KMS-11 (cell line): ENCODE data around the gene SPTBN1.

Experiments used
- H2AFZ ChIP-seq: fragments of 200-600 bp; sonication (generic); 2 replicates; pipeline ENCODE4 v1.6.1; 2016; ENCODE audit warnings: antibody characterized with exemption, mixed run types, low read depth
- H3K27ac ChIP-seq: fragments of 200-600 bp; sonication (generic); 2 replicates; pipeline ENCODE4 v1.6.1; 2016; ENCODE audit warnings: mild to moderate bottlenecking, mixed run types
- H3K27me3 ChIP-seq: fragments of 200-600 bp; sonication (generic); 2 replicates; pipeline ENCODE4 v1.6.1; 2017; ENCODE audit warnings: mild to moderate bottlenecking, low read depth, mixed run types, moderate library complexity; ENCODE audit not compliant: insufficient read depth
- H3K36me3 ChIP-seq: fragments of 200-600 bp; sonication (generic); 2 replicates; pipeline ENCODE4 v1.6.1; 2017; ENCODE audit warnings: mild to moderate bottlenecking, mixed run types; ENCODE audit not compliant: insufficient read depth
- H3K4me1 ChIP-seq: fragments of 200-600 bp; sonication (generic); 2 replicates; pipeline ENCODE4 v1.6.1; 2016; ENCODE audit warnings: mild to moderate bottlenecking, low read depth, mixed run types; ENCODE audit not compliant: poor library complexity, severe bottlenecking
- H3K4me2 ChIP-seq: fragments of 200-600 bp; sonication (generic); 2 replicates; pipeline ENCODE4 v1.7.0; 2016; ENCODE audit warnings: mild to moderate bottlenecking, mixed run types
- H3K4me3 ChIP-seq: fragments of 200-600 bp; sonication (generic); IDR thresholded peaks from 2 replicates; pipeline ENCODE4 v1.6.1; 2017; ENCODE audit warnings: low read depth, low read length, mixed read lengths; ENCODE audit not compliant: insufficient read depth
- H3K79me2 ChIP-seq: fragments of 200-600 bp; sonication (generic); 2 replicates; pipeline ENCODE4 v1.6.1; 2016; ENCODE audit warnings: low read depth, mixed run types; ENCODE audit not compliant: insufficient read depth
- H3K9ac ChIP-seq: fragments of 200-600 bp; sonication (generic); 2 replicates; pipeline ENCODE4 v1.6.1; 2016; ENCODE audit warnings: mild to moderate bottlenecking, mixed run types
- H4K20me1 ChIP-seq: fragments of 200-600 bp; sonication (generic); 2 replicates; pipeline ENCODE4 v1.6.1; 2016; ENCODE audit warnings: mild to moderate bottlenecking, mixed run types; ENCODE audit not compliant: insufficient read depth
- CTCF ChIP-seq: fragments of 200-600 bp; sonication (generic); conservative IDR thresholded peaks from 2 replicates; pipeline ENCODE4 v1.6.1; 2017; ENCODE audit warnings: low read depth, mild to moderate bottlenecking, antibody characterized with exemption, low read length, moderate library complexity, mixed read lengths

Gene SPTBN1

GRCh38 chr2:54602736-54603322 is 146.7 kb downstream of the SPTBN1 start:
- no peak overlapping the region for H3K27ac ChIP-seq
- no peak overlapping the region for H3K4me3 ChIP-seq
- TF ChIP-seq CTCF: no peak
- peaks cover 100% of the 10 kb centered on the region for H3K79me2 ChIP-seq
- no peak overlapping the region for H3K4me2 ChIP-seq
- no peak overlapping the region for H2AFZ ChIP-seq
- no peak overlapping the region for H3K9ac ChIP-seq
- H3K4me1 ChIP-seq: peaks cover 60% of the 10 kb centered on the region
- H4K20me1 ChIP-seq: peaks cover 26% of the 10 kb centered on the region
- H3K27me3 ChIP-seq: no peaks in the 10 kb centered on the region
- no peaks in the 10 kb centered on the region; the same call in 1 of the 2 replicates for H3K36me3 ChIP-seq

DNA sequence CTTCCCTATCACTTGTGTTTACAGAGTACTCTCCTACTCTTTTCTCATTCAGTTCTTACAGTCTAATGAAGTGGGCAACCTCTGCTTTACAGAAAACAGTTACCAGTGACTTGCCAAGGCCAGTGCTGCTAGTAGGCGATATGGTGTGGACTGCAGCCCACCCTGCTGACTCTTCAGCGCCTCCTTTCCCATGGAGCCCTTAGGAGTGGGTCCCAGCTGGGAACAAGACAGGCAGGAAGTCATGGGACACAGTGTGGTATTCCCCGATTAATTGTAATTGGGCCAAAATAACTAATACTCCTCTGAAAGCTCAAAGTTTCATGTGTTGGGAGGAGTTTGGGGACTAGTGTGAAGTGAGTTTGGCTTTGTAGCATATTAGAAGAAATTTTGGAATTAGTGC is 147.2 kb downstream of the SPTBN1 start:
- Histone ChIP-seq H3K79me2 (peaks cover 100% of the 10 kb centered on the region), H3K36me3 (no peaks in the 10 kb centered on the region; the same call in 1 of the 2 replicates), H3K9ac (no peak overlapping the region), H3K4me2 (no peak overlapping the region), H3K27me3 (no peaks in the 10 kb centered on the region), H3K27ac (no peak overlapping the region), H2AFZ (no peak overlapping the region), H3K4me1 (peaks cover 55% of the 10 kb centered on the region), H4K20me1 (peaks cover 28% of the 10 kb centered on the region), H3K4me3 (no peak overlapping the region)
- TF ChIP-seq CTCF: no peak

DNA sequence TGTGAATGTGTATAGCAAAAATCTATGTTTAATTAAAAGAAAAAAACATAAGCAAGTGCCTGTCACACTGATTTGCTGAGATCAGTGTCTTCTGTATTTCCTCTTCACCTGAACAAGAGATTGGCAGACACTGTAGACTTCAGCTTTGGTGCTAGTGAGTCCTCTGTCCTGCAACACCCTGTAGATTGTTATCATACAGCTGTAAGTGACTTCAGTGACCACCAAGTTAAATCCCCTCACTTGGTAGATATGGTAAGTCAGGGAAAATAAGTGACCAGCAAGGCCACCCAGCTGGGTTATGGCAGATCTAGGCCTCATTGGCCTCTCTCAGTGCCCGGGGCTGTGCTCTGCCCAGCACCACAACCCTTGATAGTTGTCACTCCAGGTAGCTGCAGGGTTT is 147.7 kb downstream of the SPTBN1 start:
- TF ChIP-seq CTCF: no peak
- peaks cover 28% of the 10 kb centered on the region for H4K20me1 ChIP-seq
- no peak overlapping the region for H2AFZ ChIP-seq
- H3K27me3 ChIP-seq: no peaks in the 10 kb centered on the region
- no peak overlapping the region for H3K4me2 ChIP-seq
- no peak overlapping the region for H3K9ac ChIP-seq
- H3K4me1 ChIP-seq: peaks cover 50% of the 10 kb centered on the region
- no peaks in the 10 kb centered on the region; the same call in 1 of the 2 replicates for H3K36me3 ChIP-seq
- no peak overlapping the region for H3K27ac ChIP-seq
- no peak overlapping the region for H3K4me3 ChIP-seq
- H3K79me2 ChIP-seq: peaks cover 100% of the 10 kb centered on the region

- Histone ChIP-seq H3K4me1 (peaks cover 43% of the 10 kb centered on the region), H3K27ac (no peak overlapping the region), H2AFZ (no peak overlapping the region), H3K27me3 (no peaks in the 10 kb centered on the region), H3K9ac (no peak overlapping the region), H3K4me2 (no peak overlapping the region), H3K79me2 (peaks cover 100% of the 10 kb centered on the region), H3K4me3 (no peak overlapping the region), H3K36me3 (no peaks in the 10 kb centered on the region), H4K20me1 (peaks cover 28% of the 10 kb centered on the region)
- no peak for TF ChIP-seq CTCF
Observed at GRCh38 chr2:54604871-54605270, 148.7 kb downstream of the SPTBN1 start.
